Glutamatergic neuron (in vitro differentiated cells): ENCODE results near the gene CARD19. TPM values are rescaled to one million over a fixed set of nuclear protein-coding genes. Genes with fewer than 3 reads are reported as not detected.

Experiments
- DNase-seq: peaks from one replicate; pipeline ENCODE4 v3.0.0; 2022
- H3K27ac Mint-ChIP-seq: one replicate; pipeline ENCODE4 v1.8.0; 2020; ENCODE audit warnings: mild to moderate bottlenecking, mixed read lengths, inconsistent platforms; ENCODE audit not compliant: unreplicated experiment
- H3K27me3 Mint-ChIP-seq: one replicate; pipeline ENCODE4 v1.8.0; 2020; ENCODE audit warnings: mild to moderate bottlenecking, moderate library complexity, mixed read lengths, inconsistent platforms; ENCODE audit not compliant: unreplicated experiment
- H3K36me3 Mint-ChIP-seq: one replicate; pipeline ENCODE4 v1.8.0; 2020; ENCODE audit warnings: mild to moderate bottlenecking, mixed read lengths, inconsistent platforms; ENCODE audit not compliant: unreplicated experiment
- H3K4me1 Mint-ChIP-seq: one replicate; pipeline ENCODE4 v1.8.0; 2020; ENCODE audit warnings: mild to moderate bottlenecking, low read depth, mixed read lengths, inconsistent platforms; ENCODE audit not compliant: unreplicated experiment
- H3K4me3 Mint-ChIP-seq: one replicate; pipeline ENCODE4 v1.8.0; 2020; ENCODE audit warnings: mild to moderate bottlenecking, mixed read lengths, inconsistent platforms; ENCODE audit not compliant: unreplicated experiment
- H3K9me3 Mint-ChIP-seq: one replicate; pipeline ENCODE4 v1.8.0; 2020; ENCODE audit warnings: mild to moderate bottlenecking, moderate library complexity, mixed read lengths, inconsistent platforms; ENCODE audit not compliant: unreplicated experiment
- CTCF ChIP-seq: fragments of 200-600 bp; sonication (generic); IDR thresholded peaks from one replicate; pipeline ENCODE4 v1.5.0; 2021; ENCODE audit not compliant: partially characterized antibody, unreplicated experiment
- total RNA-seq: library from RNA; stranded (reverse); fragmentation: NEBNext Ultra II Directional; extraction: Animal tissue kit (Norgen Biotek cat#: 25700); gene quantifications from one replicate; pipeline ENCODE4 v1.2.1, GENCODE V29; 2021; ENCODE audit not compliant: unreplicated experiment

Gene CARD19
- total RNA-seq, 1 donor from 2014 or later = 55.8 TPM

GRCh38 chr9:93111001-93111370, 15.0 kb downstream of the CARD19 start:
- Mint-ChIP-seq H3K9me3 (peaks cover 5% of the 10 kb centered on the region), H3K27me3 (no peaks in the 10 kb centered on the region), H3K4me1 (peaks cover 8% of the 10 kb centered on the region), H3K4me3 (no peak overlapping the region), H3K36me3 (peaks cover 4% of the 10 kb centered on the region), H3K27ac (no peak overlapping the region)
- DNase-seq = no peak
- no peak for TF ChIP-seq CTCF

- H3K27me3 Mint-ChIP-seq = no peaks in the 10 kb centered on the region
- no peak overlapping the region for H3K4me3 Mint-ChIP-seq
- H3K27ac Mint-ChIP-seq = no peak overlapping the region
- peaks cover 5% of the 10 kb centered on the region for H3K9me3 Mint-ChIP-seq
- H3K36me3 Mint-ChIP-seq = peaks cover 4% of the 10 kb centered on the region
- no peak for TF ChIP-seq CTCF
- peaks cover 8% of the 10 kb centered on the region for H3K4me1 Mint-ChIP-seq
- peak; percentile 11 for DNase-seq
Observed at GRCh38 chr9:93111371-93112115, 15.5 kb downstream of the CARD19 start.

- Mint-ChIP-seq H3K27me3 (no peaks in the 10 kb centered on the region), H3K4me1 (peaks cover 8% of the 10 kb centered on the region), H3K9me3 (peaks cover 5% of the 10 kb centered on the region), H3K36me3 (peaks cover 4% of the 10 kb centered on the region), H3K4me3 (no peak overlapping the region), H3K27ac (no peak overlapping the region)
- peak; percentile 14 for DNase-seq
- TF ChIP-seq CTCF = no peak
Observed at GRCh38 chr9:93112116-93112863, 16.3 kb downstream of the CARD19 start.

GRCh38 chr9:93112864-93113389, 16.9 kb downstream of the CARD19 start:
- H3K9me3 Mint-ChIP-seq = peaks cover 5% of the 10 kb centered on the region
- H3K4me3 Mint-ChIP-seq = no peak overlapping the region
- H3K36me3 Mint-ChIP-seq = peaks cover 4% of the 10 kb centered on the region
- DNase-seq = peak; percentile 4
- no peaks in the 10 kb centered on the region for H3K27me3 Mint-ChIP-seq
- peaks cover 8% of the 10 kb centered on the region for H3K4me1 Mint-ChIP-seq
- H3K27ac Mint-ChIP-seq = no peak overlapping the region
- TF ChIP-seq CTCF = no peak
